Mucosa of descending colon (tissue), 3 donors: Measurements from ENCODE around the gene HOXA11. TPM values are rescaled to one million over a fixed set of nuclear protein-coding genes. Genes with fewer than 3 reads are reported as not detected.

ENCODE experiments used
- ATAC-seq: fragments of 200-7000 bp; cut with Tn5 transposase; one replicate; pipeline ENCODE4 v1.9.1; 2020; ENCODE audit warnings: mild to moderate bottlenecking, moderate library complexity
- DNase-seq, 3 donors: peaks; one replicate each; pipeline ENCODE4 v3.0.0-alpha.2; 2020
- H3K36me3 ChIP-seq: fragments of 200-600 bp; one replicate; pipeline ENCODE4 v1.8.0; 2021; ENCODE audit warnings: low read depth, mild to moderate bottlenecking
- H3K4me1 ChIP-seq: fragments of 200-600 bp; one replicate; pipeline ENCODE4 v1.8.0; 2021; ENCODE audit warnings: low read depth, mild to moderate bottlenecking
- H3K4me3 ChIP-seq: fragments of 200-600 bp; one replicate; pipeline ENCODE4 v1.8.0; 2021; ENCODE audit warnings: mild to moderate bottlenecking
- H3K9me3 ChIP-seq: fragments of 200-600 bp; one replicate; pipeline ENCODE4 v1.8.0; 2021; ENCODE audit warnings: mild to moderate bottlenecking
- intact Hi-C, 2 donors: fragments of 100-400 bp; cut with DNase I in 1 of 2; cut with micrococcal nuclease in 1 of 2; formaldehyde crosslinking; loops; one replicate each; pipeline versions ENCODE4 v1.11.0 to v1.11.1; 2022; cut with DNase I, micrococcal nuclease
- total RNA-seq, 3 donors: library from RNA; stranded (reverse); fragmentation: NEBNext Ultra II Directional in 2 of 3; extraction: Animal tissue kit (Norgen Biotek cat#: 25700) in 2 of 3; gene quantifications; one replicate each; pipeline versions ENCODE4 v1.2.1 to v1.2.4, GENCODE V29; 2021 to 2023
- TF ChIP-seq, protein P1 (sequence below): fragments of 200-600 bp; IDR thresholded peaks from one replicate; pipeline ENCODE4 v1.8.0; 2022; ENCODE audit warnings: antibody characterized with exemption, mild to moderate bottlenecking
- donor health status: DM: no; HTN: no; CAD: no; lungs with moderate emphysema.
- donor health status: DM: no; HTN: no; CAD: no.
- donor health status: DM: no; HTN: yes; CAD: no.

HOXA11 gene
- total RNA-seq, 3 donors from 2014 or later, result 3.2 to 27.2 (median 5.4) TPM

DNA sequence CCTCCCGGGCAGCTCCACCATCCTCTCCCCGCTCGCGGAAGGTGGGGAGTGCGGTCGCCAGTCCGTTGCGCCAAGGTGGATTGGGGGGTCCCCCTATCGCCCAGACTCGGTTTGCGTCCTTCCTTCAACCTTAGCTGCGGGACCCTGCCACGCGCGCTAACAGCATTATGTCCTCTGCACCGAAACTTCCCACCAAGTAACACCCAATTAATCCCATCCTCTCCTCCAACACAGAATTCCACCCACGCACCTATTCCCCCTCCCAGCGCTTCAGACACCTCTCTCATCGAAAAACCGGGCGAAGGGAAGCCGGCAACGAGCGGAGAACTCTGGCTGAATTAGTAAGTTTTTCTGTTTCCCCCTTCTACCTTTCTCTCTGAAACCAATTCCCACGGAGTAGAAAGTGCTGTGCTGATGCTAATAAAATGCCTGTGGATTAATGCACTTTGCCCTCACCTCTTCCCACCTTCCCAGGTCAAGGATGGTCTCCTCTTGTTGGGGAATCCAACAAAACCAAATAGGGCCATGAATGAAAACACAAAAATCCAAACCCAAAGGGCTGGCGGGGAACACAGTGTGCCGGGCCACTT lies 33.6 kb downstream of the HOXA11 start:
- DNase-seq (peak in 2 of 3 donors; percentile 59 to 70), ATAC-seq (no peak)
- Histone ChIP-seq H3K9me3 (no peaks in the 10 kb centered on the region), H3K4me1 (peaks cover 44% of the 10 kb centered on the region), H3K36me3 (no peaks in the 10 kb centered on the region), H3K4me3 (peak overlapping the region; percentile 74)
- intact Hi-C loops, result loop anchor here in 1 of 2 donors (10.0 kb wide), 1 partner anchor 777 kb away; no protein-coding TSS in a partner anchor
- TF ChIP-seq, protein P1, sequence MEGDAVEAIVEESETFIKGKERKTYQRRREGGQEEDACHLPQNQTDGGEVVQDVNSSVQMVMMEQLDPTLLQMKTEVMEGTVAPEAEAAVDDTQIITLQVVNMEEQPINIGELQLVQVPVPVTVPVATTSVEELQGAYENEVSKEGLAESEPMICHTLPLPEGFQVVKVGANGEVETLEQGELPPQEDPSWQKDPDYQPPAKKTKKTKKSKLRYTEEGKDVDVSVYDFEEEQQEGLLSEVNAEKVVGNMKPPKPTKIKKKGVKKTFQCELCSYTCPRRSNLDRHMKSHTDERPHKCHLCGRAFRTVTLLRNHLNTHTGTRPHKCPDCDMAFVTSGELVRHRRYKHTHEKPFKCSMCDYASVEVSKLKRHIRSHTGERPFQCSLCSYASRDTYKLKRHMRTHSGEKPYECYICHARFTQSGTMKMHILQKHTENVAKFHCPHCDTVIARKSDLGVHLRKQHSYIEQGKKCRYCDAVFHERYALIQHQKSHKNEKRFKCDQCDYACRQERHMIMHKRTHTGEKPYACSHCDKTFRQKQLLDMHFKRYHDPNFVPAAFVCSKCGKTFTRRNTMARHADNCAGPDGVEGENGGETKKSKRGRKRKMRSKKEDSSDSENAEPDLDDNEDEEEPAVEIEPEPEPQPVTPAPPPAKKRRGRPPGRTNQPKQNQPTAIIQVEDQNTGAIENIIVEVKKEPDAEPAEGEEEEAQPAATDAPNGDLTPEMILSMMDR, result no peak

DNA sequence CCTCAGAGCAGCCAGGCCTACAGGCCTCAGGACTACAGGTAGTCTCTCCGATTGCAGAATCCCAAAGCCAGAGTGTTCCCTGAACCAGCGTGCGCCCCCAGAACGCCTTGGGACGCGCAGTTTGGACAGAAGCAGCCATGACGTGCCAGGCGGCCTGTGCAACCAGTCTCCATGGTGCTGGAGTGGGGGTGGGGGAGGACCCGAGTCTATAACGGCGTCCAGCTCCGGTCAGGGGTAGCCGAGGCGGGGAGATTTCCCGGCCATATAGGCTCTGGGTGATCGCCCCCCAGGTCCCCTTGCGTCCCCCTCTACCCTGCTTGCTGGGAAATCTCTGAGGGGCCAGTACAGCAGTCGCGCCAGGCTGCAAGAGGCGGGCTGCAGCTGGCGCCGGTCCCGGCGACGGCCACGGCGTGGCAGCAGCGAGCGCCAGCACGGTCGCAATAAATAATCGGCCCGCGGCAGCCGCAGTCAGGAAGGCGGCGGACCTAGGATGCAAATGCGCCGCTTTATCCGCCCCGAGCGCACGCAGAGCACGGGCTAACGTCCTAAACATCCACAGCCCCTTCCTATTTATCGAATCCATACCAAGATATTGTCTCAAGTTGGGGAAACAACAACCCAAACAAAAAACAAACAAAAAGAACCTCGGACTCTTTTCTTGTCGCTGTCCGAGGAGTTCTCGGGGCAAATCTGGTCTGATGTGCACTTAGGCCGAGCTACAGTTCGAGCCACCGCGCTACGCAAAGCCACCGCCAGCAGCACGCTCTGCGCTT lies 34.3 kb downstream of the HOXA11 start:
- peak overlapping the region; percentile 74 for H3K4me3 ChIP-seq
- DNase-seq, result peak; percentile 84 to 90 (median 87)
- TF ChIP-seq, protein P1, result peak; percentile 94
- H3K36me3 ChIP-seq, result no peaks in the 10 kb centered on the region
- H3K9me3 ChIP-seq, result no peaks in the 10 kb centered on the region
- intact Hi-C loops, result loop anchor here in 1 of 2 donors (10.0 kb wide), 1 partner anchor 776 kb away; no protein-coding TSS in a partner anchor
- ATAC-seq, result peak; percentile 55
- H3K4me1 ChIP-seq, result peaks cover 43% of the 10 kb centered on the region

DNA sequence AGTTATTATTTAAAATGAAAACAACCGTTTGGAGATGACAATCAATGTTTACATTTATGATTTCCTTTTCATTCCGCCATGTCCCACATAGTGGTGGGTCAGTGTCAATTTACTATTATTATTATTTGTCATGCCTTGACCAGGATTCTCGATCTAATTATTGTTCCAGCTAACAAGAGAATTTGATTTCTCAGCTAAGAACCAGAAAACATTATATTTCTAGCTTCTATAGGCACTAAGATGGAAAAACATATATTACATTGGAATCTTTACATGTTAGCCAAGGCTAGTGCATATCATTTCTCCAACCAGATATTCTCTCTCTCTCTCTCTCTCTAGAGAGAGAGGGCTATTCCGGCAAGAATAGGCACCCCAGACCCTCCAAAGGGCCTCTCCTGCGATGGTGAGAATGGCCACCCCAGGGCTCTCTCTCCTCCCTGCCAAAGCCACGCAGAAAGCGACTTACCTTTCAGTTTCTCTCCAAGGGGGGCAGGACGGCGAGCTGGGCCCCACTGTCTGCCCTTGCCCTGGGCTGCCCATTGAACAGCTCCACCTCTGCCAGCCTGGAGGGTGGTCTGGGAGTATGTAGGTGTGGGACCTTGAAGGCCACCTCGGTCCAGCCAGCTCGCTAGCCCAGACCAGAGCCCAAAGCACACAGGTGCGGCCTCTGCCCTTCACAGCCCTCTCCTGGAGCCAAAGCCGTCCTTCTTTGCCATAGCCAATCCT lies 35.0 kb downstream of the HOXA11 start:
- Histone ChIP-seq H3K9me3 (no peaks in the 10 kb centered on the region), H3K36me3 (no peaks in the 10 kb centered on the region), H3K4me3 (peak overlapping the region; percentile 74), H3K4me1 (peaks cover 41% of the 10 kb centered on the region)
- intact Hi-C loops, result loop anchor here (5.0 to 10.0 kb wide), 2 partner anchors 468 to 775 kb away; no protein-coding TSS in a partner anchor
- TF ChIP-seq, protein P1, result no peak
- peak in 2 of 3 donors; percentile 52 to 61 for DNase-seq
- ATAC-seq, result no peak

DNA sequence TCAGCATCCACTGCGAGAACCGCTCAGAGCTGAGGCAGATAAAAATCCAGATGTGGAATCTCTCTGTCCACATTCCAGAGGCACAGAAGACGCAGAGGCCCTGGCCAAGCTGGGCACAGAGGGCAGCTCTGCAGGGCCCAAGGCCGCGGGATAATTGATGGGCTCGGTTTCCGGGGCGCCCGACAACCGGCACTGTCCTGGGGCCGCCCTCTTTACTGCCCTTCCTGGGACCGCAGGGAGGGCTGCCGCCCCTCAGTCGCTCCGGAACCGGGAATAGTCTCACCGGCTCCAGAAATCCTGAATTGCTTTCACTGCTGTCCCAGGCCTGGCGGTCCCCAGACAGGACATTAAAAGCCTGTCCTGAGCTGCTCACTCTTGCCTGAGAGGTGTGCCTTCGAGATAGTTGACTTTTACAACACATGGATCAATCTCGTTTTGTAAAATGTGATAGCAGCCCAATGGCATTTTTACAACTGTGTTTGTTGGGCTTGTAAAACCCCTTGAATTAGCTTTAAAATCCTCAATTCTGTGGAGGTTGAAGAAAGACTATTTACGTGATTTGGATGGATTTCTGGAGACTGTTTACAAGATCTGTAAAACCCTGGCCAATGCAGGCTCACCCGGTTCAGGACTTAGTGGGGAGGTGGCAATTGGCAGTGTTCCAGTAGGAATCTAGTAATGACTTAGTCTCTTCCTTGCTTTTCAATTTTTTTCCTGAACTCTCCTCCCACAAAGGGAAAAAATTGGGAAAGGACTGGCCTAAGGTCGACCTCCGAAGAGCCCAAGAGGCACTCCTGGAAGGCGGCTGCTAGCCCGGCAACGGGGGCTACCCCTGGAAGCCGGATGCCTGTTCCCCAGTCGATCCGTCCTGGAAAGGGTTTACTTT lies 36.0 kb downstream of the HOXA11 start:
- ATAC-seq, result peak; percentile 21
- intact Hi-C loops, result loop anchor here in 1 of 2 donors (5.0 kb wide), 1 partner anchor 467 kb away; no protein-coding TSS in a partner anchor
- H3K36me3 ChIP-seq, result no peaks in the 10 kb centered on the region

More for the DNA sequence above, 36.0 kb downstream of the HOXA11 start:
- Histone ChIP-seq H3K4me1 (peaks cover 33% of the 10 kb centered on the region), H3K9me3 (no peaks in the 10 kb centered on the region), H3K4me3 (peak overlapping the region; percentile 15)
- TF ChIP-seq, protein P1, result no peak
- peak in 2 of 3 donors; percentile 66 to 68 for DNase-seq
